ENCODE measurements around the gene ACOXL.

GRCh38 chr2:110768591-110768990, 36.2 kb downstream of the ACOXL start:
- no peak for TF ChIP-seq CTCF (tag by site-specific recombination; IDR thresholded peaks at IDR 0.05)
- TF ChIP-seq ZNF18 (tag by site-specific recombination; IDR thresholded peaks at IDR 0.05): no peak
- TF ChIP-seq ZNF280D (tag by site-specific recombination; IDR thresholded peaks at IDR 0.05): no peak

Measured in HEK293 (cell line).